Astrocyte (in vitro differentiated cells and primary cell): ENCODE results near the gene PCED1B. TPM values are rescaled to one million over a fixed set of nuclear protein-coding genes. Genes with fewer than 3 reads are reported as not detected.

ENCODE experiments used
- DNase-seq: peaks from one replicate; pipeline ENCODE4 v3.0.0-alpha.2; 2010; ENCODE audit warnings: low read depth
- FAIRE-seq: peaks from 2 replicates; lab custom pipeline; 2011; peaks lifted over from hg19 to GRCh38; lab: Jason Lieb, UNC
- H2AFZ ChIP-seq: 2 replicates; pipeline ENCODE4 v1.6.0; 2012; ENCODE audit warnings: low read depth, low read length, inconsistent platforms
- H3K27ac ChIP-seq: 2 replicates; pipeline ENCODE4 v1.5.1; 2011; ENCODE audit warnings: low read depth, low read length, inconsistent platforms
- H3K27me3 ChIP-seq: 2 replicates; pipeline ENCODE4 v1.6.0; 2011; ENCODE audit warnings: low read length, inconsistent platforms; ENCODE audit not compliant: insufficient read depth
- H3K36me3 ChIP-seq: 2 replicates; pipeline ENCODE4 v1.5.1; 2011; ENCODE audit warnings: low read length, inconsistent platforms; ENCODE audit not compliant: insufficient read depth
- H3K4me1 ChIP-seq: 2 replicates; pipeline ENCODE4 v1.5.1; 2011; ENCODE audit warnings: low read length, inconsistent platforms; ENCODE audit not compliant: insufficient read depth
- H3K4me2 ChIP-seq: 2 replicates; pipeline ENCODE4 v1.6.0; 2012; ENCODE audit warnings: low read length, inconsistent platforms
- H3K4me3 ChIP-seq: 2 replicates; pipeline ENCODE4 v1.5.1; 2011; ENCODE audit warnings: low read depth, mild to moderate bottlenecking, low read length, inconsistent platforms; ENCODE audit not compliant: insufficient read depth
- H3K79me2 ChIP-seq: 2 replicates; pipeline ENCODE4 v1.6.0; 2012; ENCODE audit warnings: mild to moderate bottlenecking, low read length, inconsistent platforms; ENCODE audit not compliant: insufficient read depth
- H3K9ac ChIP-seq: 2 replicates; pipeline ENCODE4 v1.6.0; 2012; ENCODE audit warnings: mild to moderate bottlenecking, low read length, inconsistent platforms
- H3K9me3 ChIP-seq: 2 replicates; pipeline ENCODE4 v1.5.1; 2012; ENCODE audit warnings: low read depth, mild to moderate bottlenecking, low read length, inconsistent platforms; ENCODE audit not compliant: insufficient read depth
- H4K20me1 ChIP-seq: 2 replicates; pipeline ENCODE4 v1.6.0; 2012; ENCODE audit warnings: low read length, inconsistent platforms; ENCODE audit not compliant: insufficient read depth
- H3K27ac Mint-ChIP-seq: one replicate; pipeline ENCODE4 v1.8.0; 2021; ENCODE audit warnings: mild to moderate bottlenecking, mixed read lengths; ENCODE audit not compliant: unreplicated experiment
- H3K27me3 Mint-ChIP-seq: one replicate; pipeline ENCODE4 v1.8.0; 2021; ENCODE audit warnings: low read depth, mixed read lengths; ENCODE audit not compliant: unreplicated experiment
- H3K36me3 Mint-ChIP-seq: one replicate; pipeline ENCODE4 v1.8.0; 2021; ENCODE audit warnings: low read depth, mixed read lengths; ENCODE audit not compliant: unreplicated experiment
- H3K4me1 Mint-ChIP-seq: one replicate; pipeline ENCODE4 v1.8.0; 2021; ENCODE audit warnings: low read depth, mixed read lengths; ENCODE audit not compliant: unreplicated experiment
- H3K4me3 Mint-ChIP-seq: one replicate; pipeline ENCODE4 v1.8.0; 2021; ENCODE audit warnings: mild to moderate bottlenecking, moderate library complexity, mixed read lengths; ENCODE audit not compliant: unreplicated experiment
- H3K9me3 Mint-ChIP-seq: one replicate; pipeline ENCODE4 v1.8.0; 2021; ENCODE audit warnings: mild to moderate bottlenecking, mixed read lengths; ENCODE audit not compliant: unreplicated experiment
- CTCF ChIP-seq: IDR thresholded peaks from 2 replicates; pipeline ENCODE4 v1.5.1; 2011; ENCODE audit warnings: low read depth, mild to moderate bottlenecking, inconsistent platforms, low read length, moderate library complexity; ENCODE audit not compliant: insufficient read depth
- EZH2 ChIP-seq: IDR thresholded peaks from 2 replicates; pipeline ENCODE4 v1.6.1; 2012; ENCODE audit warnings: mild to moderate bottlenecking, low read length, inconsistent platforms; ENCODE audit not compliant: insufficient read depth
- total RNA-seq: library from RNA; stranded (reverse); gene quantifications from 2 replicates; pipeline ENCODE4 v1.2.1, GENCODE V29; 2021

PCED1B gene
- total RNA-seq, 1 donor from 2014 or later: 1.8 TPM

DNA sequence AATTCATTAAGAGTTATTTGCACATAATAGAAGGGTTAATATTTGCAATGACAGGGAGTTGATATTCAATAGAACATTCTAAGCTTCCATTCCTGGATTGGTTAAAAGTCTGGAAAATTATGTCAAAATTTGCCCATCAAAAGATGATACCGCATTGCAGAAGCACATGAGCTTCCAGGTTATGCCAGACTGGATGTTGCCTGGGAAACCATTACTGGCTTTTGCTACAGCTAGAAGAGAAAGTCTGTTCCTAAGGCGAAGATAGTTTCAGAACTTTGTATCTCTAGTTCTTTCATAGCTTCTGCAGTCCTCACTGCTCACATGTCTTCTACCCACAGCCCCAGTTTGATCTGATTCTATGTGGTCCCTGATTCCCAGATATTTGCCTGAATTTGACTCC lies 122.8 kb downstream of the PCED1B start:
- Mint-ChIP-seq H3K27me3 (no peaks in the 10 kb centered on the region), H3K36me3 (no peaks in the 10 kb centered on the region), H3K27ac (no peak overlapping the region), H3K9me3 (peaks cover 3% of the 10 kb centered on the region), H3K4me3 (no peak overlapping the region), H3K4me1 (peaks cover 3% of the 10 kb centered on the region)
- TF ChIP-seq CTCF (no peak), EZH2 (no peak)
- no peaks in the 10 kb centered on the region for H4K20me1 ChIP-seq
- FAIRE-seq (peak; percentile 5), DNase-seq (no peak)
- H3K4me1 ChIP-seq: no peaks in the 10 kb centered on the region
- H3K27ac ChIP-seq: no peak overlapping the region
- no peaks in the 10 kb centered on the region for H3K9me3 ChIP-seq
- H3K27me3 ChIP-seq: no peaks in the 10 kb centered on the region
- no peak overlapping the region for H3K4me3 ChIP-seq
- no peak overlapping the region for H2AFZ ChIP-seq
- H3K79me2 ChIP-seq: no peaks in the 10 kb centered on the region
- H3K9ac ChIP-seq: no peak overlapping the region
- no peaks in the 10 kb centered on the region for H3K36me3 ChIP-seq
- H3K4me2 ChIP-seq: no peak overlapping the region

- Histone ChIP-seq H3K4me3 (no peak overlapping the region), H3K9ac (no peak overlapping the region), H3K79me2 (no peaks in the 10 kb centered on the region), H3K9me3 (no peaks in the 10 kb centered on the region), H3K27ac (no peak overlapping the region), H3K4me2 (no peak overlapping the region), H3K27me3 (no peaks in the 10 kb centered on the region), H4K20me1 (no peaks in the 10 kb centered on the region), H3K4me1 (peaks cover 3% of the 10 kb centered on the region), H2AFZ (no peak overlapping the region), H3K36me3 (no peaks in the 10 kb centered on the region)
- Mint-ChIP-seq H3K4me1 (peaks cover 9% of the 10 kb centered on the region), H3K27me3 (no peaks in the 10 kb centered on the region), H3K9me3 (peaks cover 3% of the 10 kb centered on the region), H3K27ac (no peak overlapping the region), H3K4me3 (no peak overlapping the region), H3K36me3 (no peaks in the 10 kb centered on the region)
- no peak for DNase-seq
- no peak for FAIRE-seq
- TF ChIP-seq CTCF: no peak
- no peak for TF ChIP-seq EZH2
Measured at GRCh38 chr12:47205532-47206449, 126.4 kb downstream of the PCED1B start.
